Stimulated activated CD8-positive, alpha-beta memory T cell treated with anti-CD3 and anti-CD28 coated beads, Interleukin-12 subunit alpha, Interleukin-12 subunit beta, amount 100 ng/mL, for 1 hour (primary cell): ENCODE measurements around the gene KLF15.

Experiments used
- DNase-seq: peaks from one replicate; pipeline ENCODE4 v3.0.0-alpha.2; 2020; ENCODE audit warnings: low read depth

The KLF15 gene

DNA sequence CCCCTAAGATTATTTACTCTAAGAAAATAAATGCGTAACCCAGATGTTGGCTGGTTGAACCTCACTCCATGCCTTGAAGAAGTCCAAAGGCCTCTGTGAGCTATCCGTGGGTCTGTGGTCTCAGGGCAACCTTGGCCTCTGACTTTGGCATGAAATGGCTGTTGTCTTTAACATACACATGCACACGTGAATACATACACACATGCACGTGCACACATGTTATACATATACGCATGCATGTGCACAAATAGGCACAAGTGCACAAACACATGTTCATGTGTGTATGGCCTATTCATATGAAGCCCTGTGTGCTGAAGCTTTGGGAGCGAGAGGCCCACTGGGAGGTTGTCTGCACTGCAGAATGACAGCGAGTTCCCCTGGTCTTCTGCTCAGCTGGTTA is 50.8 kb downstream of the KLF15 start:
- DNase-seq: no peak

DNA sequence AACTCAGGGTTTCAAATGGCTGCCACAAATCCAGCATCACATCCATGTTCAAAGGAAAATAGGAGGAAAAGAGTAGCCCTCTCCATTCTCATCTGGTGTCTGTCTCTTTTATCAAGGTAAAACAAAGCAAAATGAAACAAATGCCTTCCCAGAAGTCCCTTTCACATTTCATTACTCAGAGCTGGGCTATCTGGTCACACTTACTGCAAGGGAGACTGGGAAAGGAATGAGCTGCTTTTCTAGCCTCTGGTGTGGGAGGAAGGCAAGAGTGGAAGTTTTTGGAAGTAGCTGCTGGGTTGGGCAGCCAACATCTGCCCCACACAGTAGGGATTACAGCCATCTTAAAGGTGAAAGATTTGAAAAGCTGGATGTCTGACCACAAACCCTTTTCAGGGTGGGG is 51.8 kb downstream of the KLF15 start:
- no peak for DNase-seq

DNA sequence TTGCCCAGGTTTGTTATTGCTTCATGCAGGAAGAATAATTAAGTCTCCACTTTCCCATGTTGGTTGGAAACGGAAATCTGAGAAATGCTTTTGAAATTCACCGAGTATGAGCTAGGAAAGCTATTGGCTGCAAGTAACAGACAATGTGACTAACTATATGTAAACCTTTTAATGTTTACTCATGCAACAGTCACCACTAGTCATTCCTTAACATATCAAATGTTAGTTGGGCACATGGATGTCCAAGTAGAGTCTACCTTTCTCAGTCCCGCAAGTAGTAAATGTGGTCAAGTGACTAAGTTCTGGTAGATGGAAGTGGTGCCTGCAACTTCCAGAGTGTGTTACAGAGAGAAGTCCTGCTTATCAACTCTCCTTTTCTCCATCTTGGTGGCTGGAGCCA is 52.5 kb downstream of the KLF15 start:
- DNase-seq: no peak

DNA sequence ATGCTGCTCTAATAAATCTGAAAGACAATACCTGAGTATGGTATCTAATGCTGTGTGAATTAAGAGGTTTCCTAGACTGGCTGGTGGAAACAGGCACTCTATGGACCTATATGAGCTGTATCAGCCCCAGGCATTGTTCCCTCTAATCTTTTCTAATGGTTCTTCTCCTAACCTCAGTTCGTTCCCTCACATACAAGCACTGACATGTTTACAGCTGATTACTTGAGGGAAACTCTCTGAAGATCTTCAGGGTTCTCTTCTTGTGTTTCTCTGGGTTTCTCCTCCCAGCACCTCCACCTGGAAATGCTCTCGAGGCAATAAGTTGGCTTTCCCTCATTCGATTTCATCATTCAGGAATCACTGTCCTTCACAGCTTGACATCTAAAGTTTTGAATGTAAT is 52.9 kb downstream of the KLF15 start:
- no peak for DNase-seq

DNA sequence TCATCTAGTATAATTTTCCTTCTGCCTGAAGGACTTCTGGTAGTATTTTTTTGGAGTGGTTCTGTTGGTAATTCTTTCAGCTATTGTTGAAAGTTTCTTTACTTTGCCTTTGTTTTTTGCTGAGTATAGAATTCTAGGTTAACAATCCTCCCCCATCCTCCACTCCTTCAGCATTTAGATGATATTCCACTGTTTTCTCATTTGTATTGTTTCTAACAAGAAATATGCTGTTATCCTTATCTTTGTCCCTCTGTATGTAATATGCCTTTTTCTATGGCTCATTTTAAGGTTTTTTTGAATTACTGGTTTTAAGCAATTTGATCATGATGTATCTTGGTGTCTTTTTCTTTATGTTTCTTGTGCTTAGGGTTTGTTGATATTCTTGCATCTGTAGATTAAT is 53.9 kb downstream of the KLF15 start:
- no peak for DNase-seq

DNA sequence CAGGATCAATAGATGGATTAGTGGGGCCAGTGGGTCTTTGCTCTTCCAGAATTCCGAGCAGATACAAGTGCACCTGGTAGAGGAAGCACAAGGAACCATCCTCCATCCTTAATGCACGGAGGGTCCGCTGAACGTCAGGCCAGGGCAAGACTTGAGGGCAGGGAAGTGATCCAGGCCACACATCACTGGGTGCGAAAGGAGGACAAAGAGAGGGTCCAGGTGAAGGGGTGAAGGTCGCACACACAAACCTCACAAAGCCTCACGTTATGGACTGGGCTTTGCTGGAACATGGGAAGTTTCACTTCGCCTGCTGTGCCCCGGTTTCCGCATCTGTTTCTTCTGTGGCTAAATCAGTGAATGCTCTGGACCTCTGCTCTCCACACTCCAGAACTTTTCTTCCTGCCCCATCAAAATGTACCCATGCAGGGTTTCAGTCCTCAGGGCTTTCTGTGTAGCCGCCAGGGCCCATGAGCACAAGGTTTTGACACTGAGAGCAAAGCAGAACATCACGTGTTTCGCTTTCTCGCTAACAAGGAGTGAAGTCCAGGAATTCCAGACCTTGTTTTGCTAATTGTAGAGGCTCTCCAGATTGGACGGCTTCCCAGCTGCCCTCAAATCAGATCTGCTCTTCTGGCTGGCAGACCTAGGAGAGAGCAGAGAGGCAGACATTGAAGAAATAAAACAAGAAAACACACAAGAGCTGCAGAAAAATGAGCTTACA is 56.3 kb downstream of the KLF15 start:
- no peak for DNase-seq

DNA sequence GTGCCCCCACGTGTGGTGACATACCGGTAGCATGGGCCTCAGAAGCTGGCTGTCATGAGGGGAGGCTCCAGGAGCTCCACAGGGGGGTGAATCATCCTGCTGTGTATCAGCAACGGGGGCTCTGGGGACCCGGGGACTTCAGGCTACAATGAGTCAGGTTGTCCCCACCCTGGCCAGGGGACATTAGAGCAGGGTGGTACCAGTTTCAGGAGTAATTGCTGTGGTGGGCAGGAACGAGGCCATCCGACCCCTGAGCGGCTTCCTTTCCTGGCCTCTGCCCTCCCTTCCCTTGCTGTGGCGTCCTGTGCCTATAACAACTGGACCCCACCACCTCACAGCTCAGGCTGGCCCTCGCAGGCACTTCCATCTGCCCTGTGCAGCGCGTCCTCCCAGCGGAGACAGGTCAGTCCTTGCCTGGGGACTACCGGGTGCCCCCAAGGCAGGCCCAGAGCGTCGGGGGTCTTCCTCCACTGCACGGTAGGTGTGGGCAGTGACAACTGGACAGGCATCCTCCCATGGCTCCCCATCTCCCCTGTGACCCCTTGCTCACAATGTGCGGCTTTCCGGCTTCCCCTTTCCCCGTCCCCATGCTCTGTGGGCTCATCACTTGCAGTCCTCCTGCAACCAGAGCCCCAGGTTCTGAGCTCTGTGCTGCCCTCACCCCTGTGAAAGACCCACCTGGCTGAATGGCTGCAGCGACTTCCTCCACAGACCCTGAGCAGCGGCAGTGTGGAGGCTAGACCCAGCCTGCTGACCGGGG is 57.0 kb downstream of the KLF15 start:
- DNase-seq: no peak

DNA sequence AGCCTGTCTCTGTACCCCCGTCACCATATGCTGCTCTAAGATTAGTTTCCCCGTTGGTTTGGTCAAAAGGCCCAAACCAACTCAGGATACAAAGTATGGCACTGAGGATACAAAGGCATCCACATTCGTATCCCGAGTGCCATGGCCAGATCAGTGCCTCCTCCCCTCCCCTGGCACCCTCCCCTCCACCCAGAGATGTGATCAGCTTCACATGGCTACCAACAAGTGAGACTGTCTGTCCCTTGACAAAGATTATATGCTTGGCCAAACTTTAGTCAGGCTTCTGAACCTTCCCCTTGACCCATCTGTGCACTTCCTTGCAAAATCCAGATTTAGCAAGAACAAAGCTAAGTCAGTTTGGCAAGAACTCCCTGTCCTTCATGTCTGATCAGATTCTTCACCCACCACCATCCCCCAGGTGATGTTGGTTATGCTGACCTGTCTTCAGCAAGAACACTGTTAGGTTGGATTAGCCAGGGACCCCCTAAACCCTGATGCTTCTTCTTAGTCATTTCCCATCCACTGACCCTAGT is 61.7 kb downstream of the KLF15 start:
- no peak for DNase-seq

DNA sequence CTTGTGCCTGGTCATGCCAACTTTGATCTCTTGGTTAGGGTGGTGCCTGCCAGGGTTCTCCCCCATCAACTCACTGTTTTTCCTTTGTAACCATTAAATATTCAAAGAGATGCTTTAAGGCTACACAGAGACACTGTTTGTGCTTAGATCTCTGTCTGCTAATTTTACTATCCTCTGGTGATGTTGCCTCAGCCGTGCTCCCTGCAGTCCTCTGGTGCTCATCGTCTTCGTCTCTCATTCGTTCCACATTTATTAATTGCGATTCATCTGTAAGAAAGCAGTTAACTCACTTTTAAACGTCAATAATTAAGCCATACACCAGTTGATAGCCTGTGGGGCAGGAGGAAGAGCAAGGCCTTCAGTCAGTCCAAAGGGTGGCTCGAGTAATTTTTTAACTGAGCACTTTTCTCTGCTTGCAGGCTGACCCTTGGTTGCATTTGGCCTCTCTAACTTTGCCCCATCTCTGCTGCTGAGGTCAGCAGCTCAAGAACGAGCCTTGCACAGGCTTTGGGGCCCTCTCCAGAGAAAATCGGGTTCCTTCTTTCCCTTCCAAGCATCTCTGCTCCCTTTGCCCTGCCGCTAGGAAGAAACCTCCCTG is 62.9 kb downstream of the KLF15 start:
- DNase-seq: no peak

DNA sequence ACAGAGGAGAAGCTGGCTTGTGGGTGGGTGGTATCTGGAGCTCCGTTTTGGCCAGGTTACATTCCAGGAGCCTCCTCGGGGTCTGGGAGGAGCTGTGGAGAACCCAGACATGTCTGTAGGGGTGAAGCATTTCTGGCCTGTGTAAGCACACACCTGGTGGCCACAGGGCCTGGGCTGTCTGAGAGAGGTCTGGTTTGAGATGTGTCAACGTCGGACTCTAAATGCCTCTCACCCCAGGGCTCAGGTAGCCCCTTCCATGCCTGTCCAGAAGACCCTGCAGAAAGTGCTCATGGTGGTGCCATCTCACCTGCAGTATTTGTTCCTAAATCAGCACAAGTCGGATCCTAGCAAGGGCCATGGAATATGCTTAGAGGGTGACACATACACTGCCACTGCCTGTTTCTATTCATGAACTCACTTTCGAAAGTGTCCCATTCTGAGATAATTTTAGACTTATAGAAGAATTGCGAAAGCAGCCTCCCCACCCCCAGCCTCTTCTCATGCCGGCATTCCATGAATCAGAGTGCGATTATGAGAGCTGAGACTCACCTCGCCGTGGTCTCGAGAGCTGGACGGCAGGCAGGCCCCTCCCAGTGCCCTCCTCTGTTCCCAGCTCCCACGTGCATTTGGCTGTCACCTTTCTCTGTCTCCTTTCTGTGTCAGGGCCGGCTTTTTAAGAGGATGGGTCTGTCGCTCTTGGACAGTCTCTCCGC is 63.7 kb downstream of the KLF15 start:
- no peak for DNase-seq
